GM19467 (cell line): ENCODE data around the gene CASZ1.

Source experiments
- ATAC-seq: cut with Tn5 transposase; IDR thresholded peaks from one replicate; pipeline ENCODE4 v1.9.1; 2021; ENCODE audit warnings: mild to moderate bottlenecking, moderate library complexity; ENCODE audit not compliant: unreplicated experiment

Gene CASZ1

DNA sequence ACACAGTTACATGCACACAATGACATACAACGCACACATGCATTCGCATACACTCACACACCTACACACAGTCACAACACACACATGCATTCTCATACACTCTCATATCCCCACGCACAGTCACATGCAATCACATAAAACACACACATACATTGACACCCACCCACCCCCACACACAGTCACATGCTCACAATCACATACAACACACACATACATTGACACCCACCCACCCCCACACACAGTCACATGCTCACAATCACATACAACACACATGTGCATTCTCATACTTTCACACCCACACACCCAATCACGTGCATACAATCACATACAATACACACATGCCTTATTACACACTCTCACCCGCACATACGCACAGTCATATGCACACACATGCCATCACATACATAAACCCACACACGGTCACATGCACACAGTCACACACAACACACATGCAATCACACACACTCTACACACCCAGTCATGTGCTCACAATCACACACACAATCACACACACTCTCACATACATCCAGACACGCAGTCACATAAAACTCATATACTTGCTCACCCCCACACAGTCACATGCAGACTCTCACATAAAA is 134.3 kb downstream of the CASZ1 start:
- no peak for ATAC-seq

DNA sequence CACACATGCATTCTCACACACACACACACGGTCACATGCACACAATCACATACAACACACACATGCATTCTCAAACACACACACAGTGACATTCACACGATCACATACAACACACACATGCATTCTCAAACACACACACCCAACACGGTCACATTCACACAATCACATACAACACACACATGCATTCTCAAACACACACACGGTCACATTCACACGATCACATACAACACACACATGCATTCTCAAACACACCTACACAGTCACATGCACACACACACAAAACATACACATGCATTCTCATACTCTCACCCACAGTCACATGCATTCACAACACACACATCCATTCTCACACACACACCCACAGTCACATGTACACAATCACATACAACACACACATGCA is 135.0 kb downstream of the CASZ1 start:
- no peak for ATAC-seq

DNA sequence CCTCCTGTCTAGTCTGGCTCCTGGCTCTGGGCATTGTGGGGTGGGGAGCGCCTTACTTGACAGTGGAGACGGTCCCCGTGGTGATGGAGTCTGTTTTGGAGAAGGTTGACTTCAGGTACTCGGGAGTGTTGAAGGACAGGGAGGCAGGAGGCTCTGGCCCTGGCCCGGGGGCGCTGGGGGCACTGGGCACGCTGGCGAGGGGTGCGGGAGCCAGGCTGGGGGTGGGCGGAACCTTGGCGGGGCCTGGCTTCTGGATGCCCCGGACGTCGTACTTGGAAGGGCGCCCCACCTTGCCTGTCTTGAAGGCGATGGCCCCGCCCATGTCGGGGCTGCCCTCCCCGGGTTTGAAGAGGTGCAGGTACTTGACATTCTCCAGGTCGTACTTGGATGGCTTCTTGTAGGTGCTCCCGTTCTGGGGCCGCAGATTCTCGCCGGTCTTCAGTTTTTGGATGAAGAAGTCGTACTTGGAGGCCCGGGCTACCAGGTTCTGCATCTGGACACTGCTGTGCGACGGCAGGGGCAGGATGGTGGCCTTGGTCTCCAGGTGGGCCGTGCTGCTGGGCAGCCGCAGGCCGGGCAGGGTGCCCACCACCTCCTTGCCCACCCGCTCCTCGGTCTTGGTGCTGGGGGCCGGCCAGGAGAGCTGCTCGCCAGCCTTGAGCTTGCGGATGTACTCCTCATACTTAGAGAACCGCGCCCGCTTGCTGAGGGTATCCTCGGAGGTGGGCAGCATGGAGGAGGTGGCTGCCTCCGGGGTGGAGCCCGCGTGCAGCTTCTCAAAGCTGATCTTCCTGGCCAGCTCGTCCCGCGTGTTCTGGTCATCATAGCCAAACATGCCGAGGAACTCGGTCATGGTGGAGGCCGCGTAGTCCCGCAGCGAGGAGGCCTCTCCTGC is 136.6 kb downstream of the CASZ1 start:
- no peak for ATAC-seq

DNA sequence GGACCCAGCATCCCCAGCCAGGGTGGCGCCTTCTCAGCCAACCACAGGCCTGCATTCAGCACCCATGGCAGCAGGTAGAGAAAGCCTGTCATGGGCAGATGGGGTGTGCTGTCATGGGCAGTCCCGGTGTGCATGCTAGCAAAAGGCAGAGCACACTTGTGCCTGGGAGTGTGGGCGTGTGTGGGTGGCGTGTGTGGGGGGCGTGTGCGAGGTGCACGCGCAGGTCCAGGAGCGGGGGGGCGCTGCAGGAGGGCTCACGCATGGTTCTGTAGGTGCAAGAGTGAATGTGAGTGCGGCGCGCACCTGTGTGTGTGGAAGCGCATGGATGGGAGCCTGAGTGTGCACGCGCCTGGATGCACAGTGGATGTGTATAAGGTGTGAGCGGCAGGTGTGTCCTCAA is 137.2 kb downstream of the CASZ1 start:
- ATAC-seq, result no peak

DNA sequence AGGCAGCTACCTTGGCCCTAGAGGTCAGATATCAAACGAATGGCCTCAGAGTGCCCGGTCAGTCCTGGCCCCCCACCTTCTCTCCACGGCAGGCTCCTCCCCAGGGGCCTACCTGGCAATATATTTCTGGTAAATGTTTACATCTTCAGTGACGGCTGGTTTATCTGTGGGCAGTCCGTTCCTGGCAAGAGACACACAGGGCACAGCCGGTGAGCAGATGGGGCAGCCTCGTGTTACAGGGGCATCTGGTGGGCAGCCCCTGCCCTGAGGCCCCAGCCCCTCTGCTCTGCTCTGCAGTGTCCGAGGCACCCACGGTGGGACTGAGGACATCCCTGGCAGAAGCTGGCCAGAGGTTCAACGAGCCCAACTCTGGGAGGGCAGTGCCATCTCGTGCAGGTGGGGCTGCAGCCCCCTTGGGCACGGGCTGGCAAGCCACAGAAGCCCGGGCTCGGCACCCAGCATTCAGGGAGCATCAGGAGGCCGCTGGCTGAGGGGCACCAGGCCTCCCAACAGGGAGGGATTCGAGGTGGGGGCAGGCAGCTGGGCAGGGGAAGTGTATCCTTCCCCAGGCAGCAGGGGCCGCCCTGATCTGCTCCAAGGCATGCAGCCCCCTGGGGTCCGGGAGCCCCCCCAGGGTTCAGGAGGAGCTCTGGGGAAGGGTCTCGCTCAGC is 137.9 kb downstream of the CASZ1 start:
- ATAC-seq, result no peak

DNA sequence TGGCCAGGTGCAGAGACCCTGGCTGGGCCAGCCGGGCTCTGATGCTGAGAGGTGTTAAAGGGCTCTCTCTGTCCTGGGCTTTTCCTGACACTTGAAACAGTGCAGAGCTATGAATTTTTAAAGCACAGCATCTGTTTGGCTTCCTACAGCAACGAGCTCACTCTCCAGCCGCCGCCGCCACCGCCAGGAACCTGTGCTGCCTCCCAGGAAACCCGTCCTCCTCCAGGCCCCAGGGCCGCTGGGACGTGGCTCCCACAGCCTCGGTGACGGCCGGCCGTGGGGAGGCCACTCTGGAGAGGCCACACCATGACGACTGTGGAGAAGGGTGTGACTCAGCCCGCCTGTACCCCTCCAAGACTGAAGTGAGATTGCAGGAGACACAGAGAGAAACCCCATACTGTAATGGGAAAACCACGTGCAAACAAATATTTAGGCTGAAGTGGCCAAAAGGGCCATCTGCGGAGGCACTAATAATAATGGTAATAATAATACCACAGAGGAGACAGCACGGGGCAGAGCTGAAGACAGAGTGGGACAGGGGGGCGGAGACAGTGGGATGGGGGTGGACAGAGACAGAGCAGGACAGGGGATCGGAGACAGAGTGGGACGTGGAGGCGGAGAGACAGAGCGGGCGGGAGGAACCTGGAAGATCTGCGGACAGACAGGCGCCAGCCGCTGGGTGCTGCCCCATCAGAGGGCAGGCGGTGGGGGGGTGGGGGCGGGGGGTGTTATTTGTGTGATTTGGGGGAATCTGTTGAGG is 139.2 kb downstream of the CASZ1 start:
- ATAC-seq, result no peak

DNA sequence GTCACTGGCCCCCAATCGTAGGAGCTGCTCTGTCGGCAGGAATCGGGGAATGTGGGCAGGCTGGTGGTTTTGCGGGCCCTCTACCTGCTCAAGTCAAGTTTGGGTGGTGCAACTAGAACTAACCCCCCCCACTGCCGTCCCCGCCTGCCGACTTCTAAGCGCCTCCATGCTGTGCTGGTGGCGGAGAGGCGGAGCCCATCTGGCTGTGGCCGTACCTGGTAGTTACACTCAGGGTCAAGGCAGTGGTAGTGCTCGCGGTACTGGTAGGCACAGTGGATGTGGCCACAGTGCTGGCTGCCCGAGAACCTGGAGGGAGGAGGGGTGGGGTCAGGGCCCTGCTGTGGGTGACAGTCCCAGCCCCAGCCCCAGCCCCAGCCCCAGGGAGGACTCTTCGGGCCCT is 140.0 kb downstream of the CASZ1 start:
- ATAC-seq, result no peak

DNA sequence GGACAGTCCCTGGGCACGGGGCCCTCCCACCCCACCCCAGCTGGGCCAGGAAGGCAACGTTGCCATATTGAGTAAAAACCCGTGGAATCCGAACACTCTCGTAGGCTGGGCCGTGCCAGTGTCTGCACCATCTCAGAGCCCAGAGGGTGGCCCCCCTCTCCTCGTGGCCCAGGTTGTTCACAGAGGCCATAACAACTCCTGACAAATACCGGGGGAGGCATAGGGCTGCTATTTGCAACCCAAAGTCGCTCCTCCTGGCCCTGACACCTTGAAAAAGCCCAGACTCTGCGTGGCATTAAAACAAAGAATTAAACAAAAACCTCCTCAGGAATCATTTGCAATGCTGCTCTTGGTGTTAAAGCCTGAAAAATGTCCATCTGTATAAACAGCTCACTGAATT is 141.4 kb downstream of the CASZ1 start:
- no peak for ATAC-seq

DNA sequence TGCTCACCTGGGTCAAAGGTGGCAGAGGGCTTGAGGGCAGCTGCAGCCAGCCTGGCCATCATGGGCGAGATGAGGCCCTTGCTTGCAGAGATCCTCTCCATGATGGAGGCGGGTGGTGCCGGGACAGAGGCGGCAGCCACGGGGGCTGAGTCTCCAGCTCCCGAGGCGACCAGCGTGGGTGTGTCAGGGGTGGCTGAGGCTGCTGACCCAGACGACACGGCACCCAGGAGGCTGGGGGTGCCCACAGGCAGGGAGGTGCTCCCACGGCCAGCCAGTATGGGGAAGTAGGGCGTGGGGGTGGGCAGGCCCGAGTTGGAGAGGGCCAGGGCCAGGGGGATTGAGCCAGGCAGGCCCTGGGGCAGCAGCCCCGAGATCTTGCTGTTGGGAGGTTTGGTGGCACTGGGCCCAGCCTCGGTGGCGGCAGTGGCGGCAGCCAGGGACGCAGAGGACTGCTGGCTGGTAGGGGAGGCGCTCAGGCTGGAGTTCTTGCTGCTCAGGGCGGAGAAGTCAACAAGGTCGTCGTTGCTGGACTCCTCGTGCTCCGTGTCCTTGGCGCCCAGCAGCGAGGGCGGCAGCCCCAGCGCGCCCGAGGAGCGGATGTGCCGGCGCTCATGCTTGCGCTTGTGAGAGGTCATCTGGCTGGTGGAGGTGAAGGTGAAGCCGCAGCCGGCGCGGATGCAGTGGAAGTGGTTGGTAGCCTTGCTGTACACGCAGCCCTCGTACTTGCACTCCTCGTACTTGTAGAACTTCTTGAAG is 142.9 kb downstream of the CASZ1 start:
- no peak for ATAC-seq

DNA sequence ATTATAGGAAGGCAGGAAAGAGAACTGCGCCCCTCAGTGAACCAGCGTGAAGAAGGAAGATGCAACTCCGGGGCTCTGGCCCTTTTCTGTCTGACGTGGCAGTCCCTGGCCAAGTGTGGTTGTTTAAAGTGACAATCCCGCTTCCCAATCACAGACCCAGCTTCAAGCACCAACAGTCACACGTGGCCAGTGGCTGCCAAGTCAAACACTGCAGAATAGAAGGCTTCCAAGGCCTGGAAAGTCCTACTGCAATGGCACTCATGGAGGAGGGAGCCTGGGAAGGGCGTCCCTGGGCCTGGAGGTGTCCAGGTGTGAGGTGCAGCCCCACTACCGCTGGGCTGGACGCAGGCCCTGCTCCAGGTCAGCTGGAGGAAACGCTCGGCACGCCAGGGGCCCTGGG is 143.8 kb downstream of the CASZ1 start:
- no peak for ATAC-seq

DNA sequence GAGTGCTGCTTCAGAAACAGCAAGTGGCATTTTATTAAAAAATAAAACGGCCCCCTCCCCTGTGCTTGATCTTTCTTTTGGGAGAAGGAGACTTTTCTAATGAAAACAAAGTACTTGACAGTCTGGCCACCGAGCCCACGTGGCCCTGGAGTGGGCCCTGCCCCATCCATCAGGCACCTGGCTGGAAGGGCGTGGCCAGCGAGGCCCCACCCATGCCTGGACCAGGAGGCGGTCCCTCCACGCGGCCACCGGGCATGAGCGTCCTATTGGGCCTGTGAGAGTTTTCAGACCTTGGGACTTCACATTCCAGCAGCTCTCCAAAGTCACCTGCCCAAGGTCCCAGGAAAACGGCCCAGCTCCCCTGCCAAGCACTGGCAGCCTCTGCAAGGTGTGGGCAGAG is 144.7 kb downstream of the CASZ1 start:
- no peak for ATAC-seq

DNA sequence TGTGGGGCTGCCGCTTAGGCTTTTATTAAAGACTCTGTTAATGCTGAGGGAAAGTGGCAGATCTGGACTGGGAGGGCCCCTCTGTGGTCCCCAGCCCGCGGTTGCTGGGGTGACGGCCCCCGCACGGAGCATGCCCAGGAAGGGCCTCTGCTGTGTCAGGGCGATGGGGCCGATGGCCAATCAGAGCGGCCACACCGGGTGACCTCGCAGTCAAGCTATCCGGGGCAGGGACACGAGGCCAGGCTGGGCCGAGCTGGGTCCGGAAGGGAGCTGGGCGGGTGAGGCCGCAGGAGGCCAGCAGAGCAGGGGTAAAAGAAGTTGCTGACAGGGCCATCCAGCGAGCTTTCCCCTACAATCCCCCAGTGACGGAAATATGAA is 145.1 kb downstream of the CASZ1 start:
- ATAC-seq, result no peak

DNA sequence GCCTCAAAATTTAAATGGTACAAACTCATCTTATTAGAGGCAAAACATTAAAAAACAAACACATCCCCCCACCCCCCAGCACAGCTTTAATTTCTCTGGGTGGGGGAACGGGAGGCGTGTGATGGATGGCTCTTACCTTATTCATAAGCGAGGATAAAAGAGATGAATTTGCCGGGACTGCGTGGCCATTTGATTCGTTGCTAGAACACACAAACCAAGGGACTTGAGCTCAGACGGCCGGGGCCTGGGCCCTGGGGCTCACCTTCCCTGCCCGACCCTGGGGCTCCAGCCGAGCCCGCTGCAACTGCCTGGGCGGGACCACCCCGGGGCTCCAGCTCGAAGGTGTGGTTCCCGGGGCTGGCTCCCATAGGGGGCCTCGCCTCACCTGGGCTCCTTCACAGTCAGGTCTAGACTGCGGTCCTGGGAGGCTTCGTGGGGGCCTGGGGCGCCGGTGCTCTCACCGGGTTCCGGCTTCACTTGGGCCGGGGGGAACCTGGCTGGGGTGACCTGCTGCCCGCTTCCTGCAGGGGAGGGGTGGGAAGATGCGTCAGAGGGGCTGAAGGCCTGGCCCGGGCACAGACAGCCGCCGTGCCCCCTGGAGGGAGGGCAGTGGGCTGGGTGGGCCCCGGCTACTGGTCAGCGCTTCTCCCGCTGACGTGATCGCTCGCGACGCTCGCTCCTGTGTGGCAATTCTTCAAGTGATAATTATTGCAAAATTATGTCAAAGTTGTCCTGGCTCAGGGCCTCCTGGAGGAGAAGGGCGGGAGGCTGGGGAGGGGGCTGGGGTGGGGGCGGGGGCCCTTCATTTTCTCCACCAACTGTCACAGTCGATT is 145.7 kb downstream of the CASZ1 start:
- no peak for ATAC-seq

DNA sequence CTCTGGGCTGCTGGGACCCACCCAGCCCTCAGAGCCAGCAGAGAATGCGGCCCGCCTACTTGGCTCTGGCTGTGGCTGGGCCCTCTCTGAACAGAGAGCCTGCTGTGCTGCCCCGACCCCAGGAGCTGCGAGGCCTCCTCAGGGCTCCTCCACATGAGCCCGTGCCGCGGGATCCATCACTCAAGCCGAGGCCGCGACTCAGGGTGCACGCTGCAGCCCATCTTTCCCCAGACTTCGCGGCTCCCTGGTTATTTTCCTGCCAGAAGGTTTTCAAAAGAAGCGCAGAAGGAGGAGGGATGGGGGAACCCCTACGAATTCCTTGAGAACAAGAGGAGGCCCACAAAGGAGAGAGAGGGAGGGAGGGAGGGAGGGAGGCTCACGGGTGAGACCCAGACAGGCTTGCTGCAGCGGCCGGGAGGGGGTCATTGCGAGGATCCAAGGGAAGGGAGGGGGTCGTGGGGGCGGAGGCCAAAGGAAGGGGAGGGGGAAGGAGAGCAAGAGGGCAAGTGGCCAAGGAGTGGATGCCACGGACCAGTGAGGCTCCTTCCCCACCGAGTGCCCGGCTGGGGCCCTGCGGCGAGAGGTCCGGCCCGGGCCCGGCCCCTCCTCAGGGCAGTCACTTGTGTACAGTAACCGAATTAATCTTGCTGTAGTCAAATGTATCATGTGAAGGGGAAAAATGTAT is 146.8 kb downstream of the CASZ1 start:
- ATAC-seq, result no peak

DNA sequence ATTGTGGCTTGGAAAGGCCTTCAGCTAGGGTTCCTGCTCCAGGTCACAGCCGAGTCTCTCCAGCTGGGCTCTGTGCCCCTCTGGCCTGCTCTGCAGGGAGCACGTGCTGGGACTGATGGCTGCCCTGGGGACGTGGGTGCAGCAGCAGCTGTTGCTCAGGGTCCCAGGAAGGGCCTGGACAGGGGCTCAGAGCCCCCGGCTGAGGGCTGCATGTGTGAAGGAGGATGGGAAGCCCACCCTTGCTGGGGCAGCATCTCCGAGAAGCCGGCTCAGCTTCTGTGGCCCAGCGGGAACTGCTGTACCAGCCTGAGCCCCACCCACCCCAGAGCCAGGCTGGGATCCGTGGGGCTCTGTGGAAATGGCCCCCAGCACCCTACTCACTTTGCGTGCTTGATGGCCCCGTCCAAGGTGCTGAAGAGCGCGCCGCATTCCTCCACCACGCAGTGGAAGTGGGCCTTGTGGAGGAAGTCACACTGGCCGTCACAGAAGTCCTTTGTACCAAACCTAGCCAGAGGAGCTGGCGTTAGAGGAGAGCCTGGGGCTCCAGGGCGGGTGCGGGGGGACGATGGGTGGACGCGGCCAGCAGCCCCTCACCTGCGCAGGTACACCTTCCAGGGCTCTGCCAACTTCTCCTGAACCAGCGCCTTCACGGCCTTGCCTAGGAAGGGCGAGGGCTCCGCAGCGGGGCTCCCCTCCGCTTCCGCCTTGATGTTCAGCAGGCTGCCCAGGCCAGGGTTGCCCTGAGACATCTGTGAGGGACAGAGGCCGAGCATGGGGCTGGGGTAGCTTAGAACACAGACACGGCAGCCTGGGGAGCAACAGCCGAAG is 147.5 kb downstream of the CASZ1 start:
- ATAC-seq, result no peak

DNA sequence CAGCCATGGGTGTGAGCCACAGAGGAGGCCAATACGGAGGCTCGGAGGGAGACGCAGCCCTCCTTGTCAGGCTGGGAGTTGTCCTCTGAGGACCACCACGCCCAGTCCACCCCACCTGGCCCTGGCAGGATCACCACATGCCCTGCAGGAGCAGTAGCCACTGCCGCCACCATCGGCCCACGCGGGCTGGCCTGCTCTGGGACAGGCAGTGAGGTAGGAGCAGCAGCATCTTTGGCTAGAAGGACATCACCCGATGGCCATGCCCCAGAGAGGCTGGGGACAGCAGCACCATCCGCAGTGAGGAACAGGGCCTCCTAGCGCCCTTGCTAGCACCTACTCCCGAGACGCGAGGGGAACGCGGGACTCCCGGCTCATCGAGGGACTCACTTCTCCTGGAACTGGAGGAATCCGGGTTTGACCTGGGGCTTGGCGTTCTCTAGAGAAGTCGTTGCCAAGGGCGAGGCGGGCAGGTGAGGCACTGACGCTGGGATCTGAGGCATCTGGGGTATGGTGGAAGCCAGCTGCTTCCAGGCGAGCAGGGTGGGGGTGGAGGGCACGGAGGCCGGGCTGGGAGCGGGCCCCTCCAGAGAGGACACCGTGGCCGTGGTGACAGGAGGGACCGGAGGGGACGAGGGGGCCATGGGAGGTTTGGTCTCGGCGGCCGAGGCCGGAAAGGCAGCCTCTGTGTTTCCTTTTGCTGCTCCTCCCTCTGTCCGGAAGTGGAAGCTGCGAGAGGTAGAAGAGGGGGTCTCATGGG is 148.9 kb downstream of the CASZ1 start:
- ATAC-seq, result no peak

DNA sequence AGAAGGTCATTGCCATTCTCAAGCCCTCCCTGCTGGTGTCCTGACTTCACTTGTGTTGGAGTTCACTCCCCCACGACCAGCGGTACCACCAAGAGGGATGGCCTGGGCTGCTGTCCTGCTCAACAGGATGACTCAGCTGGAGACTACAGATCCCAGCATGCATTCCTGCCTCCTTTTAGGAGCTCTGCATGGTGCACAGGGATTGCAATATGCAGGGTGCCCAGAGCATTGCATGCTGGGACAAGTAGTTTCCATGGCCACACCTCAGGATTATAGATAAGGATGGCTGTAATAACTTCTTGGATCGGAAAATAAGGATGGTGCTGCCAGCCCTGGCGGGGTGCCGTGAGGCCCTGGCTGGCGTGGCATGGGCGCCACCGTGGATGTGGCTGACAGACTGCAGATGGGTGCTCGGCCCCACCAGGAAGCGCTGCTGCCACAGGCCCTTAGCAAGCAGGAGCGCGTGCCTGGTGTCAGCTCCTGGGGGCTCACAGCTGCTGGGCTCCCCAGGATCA is 150.0 kb downstream of the CASZ1 start:
- ATAC-seq, result no peak
